Adrenal gland (tissue), 12 donors: ENCODE measurements around the gene BCL2L13. TPM values are rescaled to one million over a fixed set of nuclear protein-coding genes. Genes with fewer than 3 reads are reported as not detected.

Experiments used
- DNase-seq, 7 donors: peaks; one replicate each; pipeline ENCODE4 v3.0.0-alpha.2; 2019 to 2020
- H3K27ac ChIP-seq, 5 donors: fragments of 200-600 bp; sonication (generic) in 4 of 5; 1 replicate in 3 of 5; 2 replicates in 2 of 5; pipeline versions ENCODE4 v1.5.1 to v1.8.0; 2016 to 2020; ENCODE audit warnings: mild to moderate bottlenecking in 1 of 5
- H3K27me3 ChIP-seq: fragments of 200-600 bp; 2 replicates; pipeline ENCODE4 v1.8.0; 2021
- H3K36me3 ChIP-seq, 2 donors: fragments of 200-600 bp; replicated peaks in 1 of 2; 1 replicate in 1 of 2; 2 replicates in 1 of 2; pipeline versions ENCODE4 v1.5.1 to v1.8.0; 2018 to 2022
- H3K4me1 ChIP-seq, 2 donors: fragments of 200-600 bp; replicated peaks in 1 of 2; 1 replicate in 1 of 2; 2 replicates in 1 of 2; pipeline versions ENCODE4 v1.5.1 to v1.8.0; 2018 to 2021
- H3K4me3 ChIP-seq, 4 donors: fragments of 200-600 bp; sonication (generic) in 3 of 4; one replicate each; pipeline ENCODE4 v1.5.1; 2016 to 2018
- H3K9me3 ChIP-seq, 3 donors: fragments of 200-600 bp; sonication (generic) in 1 of 3; replicated peaks in 1 of 3; 1 replicate in 2 of 3; 2 replicates in 1 of 3; pipeline versions ENCODE4 v1.5.1 to v1.8.0; 2016 to 2021
- POLR2A ChIP-seq, 2 donors: fragments of 450-650 bp; IDR thresholded peaks; one replicate each; pipeline ENCODE4 v1.6.1; 2017; ENCODE audit warnings: antibody characterized with exemption in 2 of 2, mild to moderate bottlenecking in 2 of 2, moderate library complexity in 1 of 2
- WGBS, 4 donors: extraction: QIAGEN DNeasy Blood & Tissue Kit in 2 of 4; methylation state at CpG; one replicate each; pipeline versions ENCODE4 v1.1.5 to v1.1.7; 2013 to 2017; 5-methylcytosine and 5-hydroxymethylcytosine counted together
- intact Hi-C, 2 donors: fragments of 100-400 bp; cut with DNase I; formaldehyde crosslinking; loops; one replicate each; pipeline versions ENCODE4 v1.14.1 to v1.15.0; 2022 to 2023
- polyA plus RNA-seq, 3 donors: library from polyadenylated mRNA; stranded (reverse); fragments of 200-250 nt in 2 of 3; fragments of 350-450 nt in 1 of 3; fragmentation: Illumina TruSeq in 1 of 3; extraction: RNeasy Lipid Tissue Mini Kit (QIAGEN cat#74804) in 1 of 3; gene quantifications; one replicate each; pipeline ENCODE4 v1.2.3, GENCODE V29; 2013 to 2014
- total RNA-seq, 9 donors: library from RNA; depleted of rRNA in 4 of 9; stranded (reverse); fragments of >200 nt in 4 of 9; fragments of 120-200 nt in 1 of 9; fragmentation: NEBNext Ultra II Directional in 1 of 9; extraction: Animal tissue kit (Norgen Biotek cat#: 25700) in 1 of 9; gene quantifications; one replicate each; pipeline versions ENCODE4 v1.1.0 to v1.2.4, GENCODE V29; 2013 to 2023
- TF ChIP-seq, protein P1 (sequence below), 6 experiments: fragments of 450-650 bp in 4 of 6; fragments of 200-600 bp in 2 of 6; sonication (generic) in 1 of 6; IDR thresholded peaks; 1 replicate in 5 of 6; 2 replicates in 1 of 6; pipeline versions ENCODE4 v1.5.1 to v1.8.0; 2016 to 2021; ENCODE audit warnings: antibody characterized with exemption in 6 of 6, mild to moderate bottlenecking in 2 of 6, moderate library complexity in 1 of 6
- donor health status: healthy with polysubstance abuse.
- donor health status: Bipolar disorder and iron deficiency.
- donor health status: DM: yes; HTN: yes; CAD: no.
- donor health status: DM: no; HTN: no; CAD: no.
- donor health status: DM: no; HTN: no; CAD: no.
- donor health status: DM: yes; HTN: yes; CAD: no.

The BCL2L13 gene
- total and polyA plus RNA-seq, 12 donors: 30.9 to 142 (median 94.3) TPM

DNA sequence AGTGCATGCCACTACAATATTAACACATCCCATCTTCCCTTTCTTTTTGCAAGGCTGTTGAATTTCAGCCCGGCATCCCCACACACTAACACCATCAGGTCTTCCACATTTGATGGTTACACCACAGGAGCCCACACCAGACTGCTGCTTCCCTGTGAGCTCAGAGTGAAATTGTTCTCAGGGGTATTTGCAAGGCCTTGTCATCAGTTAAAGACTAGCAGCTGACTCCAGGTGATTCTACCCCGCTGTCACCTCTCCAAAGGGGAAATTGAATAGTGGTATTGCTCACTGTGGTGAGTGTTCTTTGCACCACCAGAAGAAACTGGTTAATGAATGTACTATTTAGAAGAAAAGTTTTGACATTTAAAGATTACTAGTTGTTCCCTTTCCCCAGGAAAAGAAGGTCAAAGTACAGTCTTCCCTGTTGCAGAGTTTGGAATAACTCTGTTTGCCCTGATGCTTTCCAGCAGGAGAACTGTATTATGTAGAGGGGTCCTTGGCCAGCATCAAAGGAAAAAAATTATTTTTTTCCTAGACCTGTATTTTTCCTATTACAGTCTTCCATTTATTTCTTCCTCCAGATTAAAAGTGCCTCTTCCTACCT, 93.8 kb downstream of the BCL2L13 start:
- DNase-seq: peak in 1 of 7 donors; percentile 28
- Histone ChIP-seq H3K4me3 (no peak overlapping the region), H3K27ac (no peak overlapping the region), H3K36me3 (peaks cover 0 to 66% of the 10 kb centered on the region in 2 donors), H3K9me3 (no peaks in the 10 kb centered on the region), H3K27me3 (no peaks in the 10 kb centered on the region), H3K4me1 (peaks cover 0 to 3% of the 10 kb centered on the region in 2 donors)
- intact Hi-C loops: no loop called here
- 95 to 100% (median 98%) methylated on average over 2 of the region's 2 CpGs for WGBS, 4 donors
- TF ChIP-seq, protein P1, sequence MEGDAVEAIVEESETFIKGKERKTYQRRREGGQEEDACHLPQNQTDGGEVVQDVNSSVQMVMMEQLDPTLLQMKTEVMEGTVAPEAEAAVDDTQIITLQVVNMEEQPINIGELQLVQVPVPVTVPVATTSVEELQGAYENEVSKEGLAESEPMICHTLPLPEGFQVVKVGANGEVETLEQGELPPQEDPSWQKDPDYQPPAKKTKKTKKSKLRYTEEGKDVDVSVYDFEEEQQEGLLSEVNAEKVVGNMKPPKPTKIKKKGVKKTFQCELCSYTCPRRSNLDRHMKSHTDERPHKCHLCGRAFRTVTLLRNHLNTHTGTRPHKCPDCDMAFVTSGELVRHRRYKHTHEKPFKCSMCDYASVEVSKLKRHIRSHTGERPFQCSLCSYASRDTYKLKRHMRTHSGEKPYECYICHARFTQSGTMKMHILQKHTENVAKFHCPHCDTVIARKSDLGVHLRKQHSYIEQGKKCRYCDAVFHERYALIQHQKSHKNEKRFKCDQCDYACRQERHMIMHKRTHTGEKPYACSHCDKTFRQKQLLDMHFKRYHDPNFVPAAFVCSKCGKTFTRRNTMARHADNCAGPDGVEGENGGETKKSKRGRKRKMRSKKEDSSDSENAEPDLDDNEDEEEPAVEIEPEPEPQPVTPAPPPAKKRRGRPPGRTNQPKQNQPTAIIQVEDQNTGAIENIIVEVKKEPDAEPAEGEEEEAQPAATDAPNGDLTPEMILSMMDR (IDR thresholded peaks at IDR 0.05): no peak
- no peak for TF ChIP-seq POLR2A (IDR thresholded peaks at IDR 0.05)

DNA sequence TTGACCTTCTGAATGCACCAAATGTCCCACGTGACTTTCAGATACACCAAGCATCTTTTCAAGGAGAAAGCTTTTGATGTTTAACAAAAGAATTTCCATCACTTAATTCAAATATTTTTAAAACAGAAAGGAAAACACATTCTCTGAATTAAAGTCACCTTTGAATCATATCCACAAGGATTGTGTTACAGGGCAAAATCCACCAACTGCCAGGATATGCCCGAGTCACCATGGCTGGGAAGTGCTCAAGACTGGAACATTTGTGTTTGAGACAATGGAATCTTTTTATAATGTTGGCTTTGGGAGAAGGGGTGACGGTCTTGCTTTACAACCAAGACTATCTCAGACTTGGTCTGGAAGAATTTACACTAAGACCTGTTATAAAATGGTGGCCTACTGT, 94.9 kb downstream of the BCL2L13 start:
- Histone ChIP-seq H3K36me3 (peaks cover 0 to 55% of the 10 kb centered on the region in 2 donors), H3K27me3 (no peaks in the 10 kb centered on the region), H3K27ac (no peak overlapping the region), H3K9me3 (no peaks in the 10 kb centered on the region), H3K4me3 (no peak overlapping the region), H3K4me1 (peaks cover 0 to 3% of the 10 kb centered on the region in 2 donors)
- 63 to 88% (median 81%) methylated on average over 3 of the region's 3 CpGs for WGBS, 4 donors
- no peak for DNase-seq
- intact Hi-C loops: no loop called here
- no peak for TF ChIP-seq POLR2A (IDR thresholded peaks at IDR 0.05)
- TF ChIP-seq, protein P1 (IDR thresholded peaks at IDR 0.05): no peak

DNA sequence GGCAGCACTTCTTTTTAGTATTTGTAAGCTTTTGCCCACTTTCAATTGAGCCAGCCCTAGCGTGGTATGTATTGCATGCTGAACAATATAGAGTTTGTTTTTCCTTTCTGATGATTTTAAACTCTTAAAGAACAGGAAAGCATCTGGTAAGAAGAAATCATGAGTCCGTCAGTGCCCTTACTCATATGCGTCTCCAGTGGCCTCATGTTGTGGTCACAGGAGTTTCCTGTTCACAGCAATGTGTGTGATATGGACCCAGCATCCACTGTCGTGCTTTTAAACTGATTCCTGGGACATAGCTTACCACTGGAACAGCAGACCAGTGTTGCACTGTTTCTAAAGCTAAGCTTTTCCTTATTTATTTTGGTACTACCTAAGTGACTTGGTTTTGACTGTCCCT, 95.6 kb downstream of the BCL2L13 start:
- intact Hi-C loops: no loop called here
- Histone ChIP-seq H3K36me3 (peaks cover 0 to 51% of the 10 kb centered on the region in 2 donors), H3K27ac (no peak overlapping the region), H3K4me3 (no peak overlapping the region), H3K9me3 (no peaks in the 10 kb centered on the region), H3K27me3 (no peaks in the 10 kb centered on the region), H3K4me1 (no peaks in the 10 kb centered on the region)
- 69 to 87% (median 77%) methylated on average over 4 of the region's 4 CpGs for WGBS, 4 donors
- no peak for DNase-seq
- no peak for TF ChIP-seq POLR2A (IDR thresholded peaks at IDR 0.05)

DNA sequence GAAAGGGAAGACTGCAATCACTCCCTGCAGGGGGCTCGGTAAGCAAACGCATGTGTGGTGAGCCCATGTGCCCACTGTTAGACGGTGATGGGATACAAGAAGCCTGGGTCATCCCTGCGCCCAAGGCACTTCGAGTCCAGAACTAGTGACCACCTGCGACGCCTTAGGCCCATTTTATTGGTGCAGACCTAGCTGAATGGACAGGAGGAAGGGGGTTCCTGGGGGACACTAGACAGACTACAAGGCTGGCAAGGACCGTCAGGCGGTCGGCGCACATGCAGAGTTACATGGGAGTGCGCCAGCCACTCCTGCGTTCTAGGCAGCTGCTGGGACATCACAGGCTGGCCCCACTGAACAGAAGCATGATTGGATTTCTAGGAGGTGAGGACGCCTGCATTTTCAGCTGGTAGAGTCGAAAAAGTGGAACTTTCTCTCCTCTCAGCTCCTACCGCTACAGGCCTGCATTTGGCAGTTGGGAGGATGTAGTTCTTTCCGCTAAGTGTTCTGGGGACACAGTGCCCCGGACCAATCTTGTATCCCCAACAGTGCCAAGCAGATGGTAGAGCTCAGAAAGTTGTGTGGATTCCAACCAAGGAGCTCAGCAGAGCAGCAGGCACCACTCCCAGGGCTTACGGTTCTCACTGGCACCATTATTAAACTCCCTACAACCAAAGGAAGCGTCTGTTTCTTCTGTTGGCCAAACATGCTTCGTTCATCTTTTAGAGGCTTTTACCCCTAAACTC, 100.0 kb downstream of the BCL2L13 start:
- intact Hi-C loops: no loop called here
- peaks cover 0 to 17% of the 10 kb centered on the region in 2 donors for H3K36me3 ChIP-seq
- no peak overlapping the region for H3K4me3 ChIP-seq
- DNase-seq: no peak
- H3K27ac ChIP-seq: no peak overlapping the region
- WGBS, 4 donors: 90 to 96% (median 94%) methylated on average over 21 of the region's 21 CpGs
- H3K27me3 ChIP-seq: no peaks in the 10 kb centered on the region
- TF ChIP-seq, protein P1 (IDR thresholded peaks at IDR 0.05): no peak
- TF ChIP-seq POLR2A (IDR thresholded peaks at IDR 0.05): no peak
- H3K9me3 ChIP-seq: no peaks in the 10 kb centered on the region
- peaks cover 0 to 3% of the 10 kb centered on the region in 2 donors for H3K4me1 ChIP-seq
